Thyroid gland (tissue), 4 donors: ENCODE data around the gene LRIT2.

Experiments used
- CTCF ChIP-seq, 6 experiments: fragments of 200-600 bp in 3 of 6; fragments of 450-650 bp in 3 of 6; sonication (generic) in 3 of 6; IDR thresholded peaks; one replicate each; pipeline ENCODE4 v1.5.1; 2016 to 2019; ENCODE audit warnings: antibody characterized with exemption in 6 of 6, mild to moderate bottlenecking in 2 of 6, inconsistent platforms in 1 of 6, moderate library complexity in 1 of 6
- POLR2A ChIP-seq, 2 donors: fragments of 450-650 bp; IDR thresholded peaks; one replicate each; pipeline ENCODE4 v1.6.1; 2017; ENCODE audit warnings: antibody characterized with exemption in 2 of 2, mild to moderate bottlenecking in 2 of 2, moderate library complexity in 1 of 2

GRCh38 chr10:84238909-84239308 lies 13.6 kb upstream of the LRIT2 start:
- no peak for TF ChIP-seq POLR2A (IDR thresholded peaks at IDR 0.05)
- TF ChIP-seq CTCF (IDR thresholded peaks at IDR 0.05), result no peak
